H1 (cell line): ENCODE data around the gene PRXL2A. TPM values are rescaled to one million over a fixed set of nuclear protein-coding genes. Genes with fewer than 3 reads are reported as not detected.

Experiments
- ASH2L ChIP-seq: fragments of 200-600, 300-600 bp; sonication (generic); IDR thresholded peaks from one replicate; pipeline ENCODE4 v1.7.1; 2017; ENCODE audit warnings: low read length
- ATF3 ChIP-seq: IDR thresholded peaks from 2 replicates; pipeline ENCODE4 v1.6.1; 2011; ENCODE audit warnings: low read depth, mild to moderate bottlenecking, low read length; ENCODE audit not compliant: insufficient read depth
- CBX8 ChIP-seq: fragments of 300-800, 300-1000 bp; sonication (generic); IDR thresholded peaks from 2 replicates; pipeline ENCODE4 v1.7.1; 2016; ENCODE audit warnings: low read depth, low read length, borderline replicate concordance
- CHD7 ChIP-seq: fragments of 300-600 bp; sonication (generic); IDR thresholded peaks from 2 replicates; pipeline ENCODE4 v1.7.1; 2012; ENCODE audit warnings: low read length, moderate library complexity, mild to moderate bottlenecking, inconsistent platforms; ENCODE audit not compliant: insufficient replicate concordance
- CREB1 ChIP-seq: IDR thresholded peaks from 2 replicates; pipeline ENCODE4 v1.6.1; 2012; ENCODE audit warnings: inconsistent platforms
- GABPA ChIP-seq: IDR thresholded peaks from 2 replicates; pipeline ENCODE4 v1.6.1; 2011; ENCODE audit warnings: mild to moderate bottlenecking, low read length, moderate library complexity, borderline replicate concordance; ENCODE audit not compliant: insufficient read depth
- JUN ChIP-seq: IDR thresholded peaks from 2 replicates; pipeline ENCODE4 v1.6.1; 2011; ENCODE audit warnings: low read depth, mild to moderate bottlenecking, improper control_type of control experiment, low read length
- NRF1 ChIP-seq: IDR thresholded peaks from 2 replicates; pipeline ENCODE4 v1.6.1; 2011; ENCODE audit warnings: mild to moderate bottlenecking, low read depth, low read length, improper control_type of control experiment
- PHF8 ChIP-seq: fragments of 200-600 bp; sonication (generic); conservative IDR thresholded peaks from 2 replicates; pipeline ENCODE4 v1.7.1; 2012; ENCODE audit warnings: low read depth, mild to moderate bottlenecking, inconsistent platforms, low read length, moderate library complexity
- SIN3A ChIP-seq, 2 experiments: IDR thresholded peaks in 1 of 2; conservative IDR thresholded peaks in 1 of 2; 2 replicates each; pipeline ENCODE4 v1.6.1; 2011 to 2012; ENCODE audit warnings: low read length in 2 of 2, improper control_type of control experiment in 1 of 2, low read depth in 1 of 2, mild to moderate bottlenecking in 1 of 2
- SP2 ChIP-seq: IDR thresholded peaks from 2 replicates; pipeline ENCODE4 v1.6.1; 2012; ENCODE audit warnings: mild to moderate bottlenecking, low read length, inconsistent platforms
- YY1 ChIP-seq: IDR thresholded peaks from 2 replicates; pipeline ENCODE4 v1.6.1; 2011; ENCODE audit warnings: low read depth, mild to moderate bottlenecking, low read length
- polyA plus RNA-seq, 7 experiments: library from polyadenylated mRNA; depleted of rRNA in 3 of 7; stranded (reverse) in 5 of 7; unstranded in 2 of 7; fragments of >200 nt in 5 of 7; fragments of 200-250 nt in 2 of 7; gene quantifications; 1 replicate in 5 of 7; 2 replicates in 1 of 7; 4 replicates in 1 of 7; pipeline versions ENCODE4 v1.2.1 to v1.2.3, GENCODE V29; 2011 to 2013; ENCODE audit warnings: missing spikeins in 2 of 7, mixed read lengths in 2 of 7
- total RNA-seq: library from RNA; stranded (reverse); fragmentation: NEBNext Ultra II Directional; extraction: Animal tissue kit (Norgen Biotek cat#: 25700); gene quantifications from 2 replicates; pipeline ENCODE4 v1.2.1, GENCODE V29; 2021

PRXL2A gene
- total and polyA plus RNA-seq, 2 of the 8 experiments (the other 6 are each of a cell fraction or from before 2014, with no cell fraction given) = 13.4 to 58.3 TPM

GRCh38 chr10:80390740-80391139 lies 17.6 kb upstream of the PRXL2A start (continued):
- TF ChIP-seq CHD7 = no peak
- no peak for TF ChIP-seq SP2
- no peak for TF ChIP-seq ATF3
- no peak for TF ChIP-seq PHF8
- no peak for TF ChIP-seq CREB1
- TF ChIP-seq ASH2L = no peak
- TF ChIP-seq SIN3A (conservative IDR thresholded peaks at IDR 0.05 in 1 of 2, IDR thresholded peaks at IDR 0.05 in 1 of 2; ENCODE audit: low read depth in 1 of 2, low read length in 2 of 2) = no peak
- TF ChIP-seq CBX8 = no peak
- no peak for TF ChIP-seq GABPA
- TF ChIP-seq JUN = no peak
- no peak for TF ChIP-seq YY1
- no peak for TF ChIP-seq NRF1
